Transverse colon (tissue), 4 donors: ENCODE measurements around the gene DROSHA. TPM values are rescaled to one million over a fixed set of nuclear protein-coding genes. Genes with fewer than 3 reads are reported as not detected.

Experiments used
- DNase-seq: peaks from one replicate; pipeline ENCODE4 v3.0.0-alpha.2; 2019
- H3K27ac ChIP-seq, 4 donors: fragments of 200-600 bp; sonication (generic); 2 replicates each; pipeline ENCODE4 v1.5.1; 2016 to 2018; ENCODE audit warnings: inconsistent platforms in 4 of 4
- H3K27me3 ChIP-seq: fragments of 200-600 bp; sonication (generic); 2 replicates; pipeline ENCODE4 v1.5.1; 2017; ENCODE audit warnings: inconsistent platforms
- H3K36me3 ChIP-seq, 4 donors: fragments of 200-600 bp; sonication (generic); 2 replicates each; pipeline ENCODE4 v1.5.1; 2017 to 2019; ENCODE audit warnings: inconsistent platforms in 4 of 4
- H3K4me1 ChIP-seq, 4 donors: fragments of 200-600 bp; sonication (generic); 2 replicates each; pipeline ENCODE4 v1.5.1; 2017 to 2020; ENCODE audit warnings: inconsistent platforms in 4 of 4
- H3K4me3 ChIP-seq, 4 donors: fragments of 200-600 bp; sonication (generic); 1 replicate in 1 of 4; 2 replicates in 3 of 4; pipeline versions ENCODE4 v1.5.1 to v1.6.1; 2017 to 2019; ENCODE audit warnings: inconsistent platforms in 4 of 4
- H3K9me3 ChIP-seq, 2 donors: fragments of 200-600 bp; sonication (generic); 2 replicates each; pipeline ENCODE4 v1.5.1; 2017 to 2019; ENCODE audit warnings: inconsistent platforms in 2 of 2
- CTCF ChIP-seq, 5 experiments: fragments of 200-600 bp in 3 of 5; fragments of 450-650 bp in 2 of 5; sonication (generic) in 3 of 5; IDR thresholded peaks; 1 replicate in 2 of 5; 2 replicates in 3 of 5; pipeline ENCODE4 v1.5.1; 2016 to 2017; ENCODE audit warnings: antibody characterized with exemption in 5 of 5, inconsistent platforms in 3 of 5, mild to moderate bottlenecking in 2 of 5, moderate library complexity in 1 of 5
- EP300 ChIP-seq: sonication (generic); formaldehyde crosslinking; IDR thresholded peaks from one replicate; pipeline ENCODE4 v1.6.1; 2017; ENCODE audit warnings: antibody characterized with exemption, low read depth
- POLR2A ChIP-seq: fragments of 450-650 bp; IDR thresholded peaks from one replicate; pipeline ENCODE4 v1.6.1; 2016; ENCODE audit warnings: antibody characterized with exemption, mild to moderate bottlenecking, moderate library complexity
- POLR2AphosphoS5 ChIP-seq, 3 donors: sonication (generic); formaldehyde crosslinking; IDR thresholded peaks; one replicate each; pipeline ENCODE4 v1.6.1; 2016; ENCODE audit warnings: antibody characterized with exemption in 3 of 3
- WGBS, 2 donors: methylation state at CpG; one replicate each; pipeline ENCODE4 v1.1.5; 2018; ENCODE audit warnings: low coverage in 1 of 2; 5-methylcytosine and 5-hydroxymethylcytosine counted together
- in situ Hi-C, 4 donors: fragments of 200-750 bp; cut with MboI; loops; one replicate each; pipeline versions ENCODE4 v1.15.0 to v1.15.1; 2017; ENCODE audit warnings: low sequenced_read_pairs in 3 of 4, low pct_ligation_motif_present in 1 of 4, low pct_unique_long_range_greater_than_20kb in 1 of 4
- intact Hi-C: fragments of 100-400 bp; cut with DNase I; formaldehyde crosslinking; loops from one replicate; pipeline ENCODE4 v1.15.1; 2023; ENCODE audit warnings: low total_unique reads
- total RNA-seq, 4 donors: library from RNA; depleted of rRNA; stranded (reverse); fragments of >200 nt; gene quantifications; one replicate each; pipeline ENCODE4 v1.1.0, GENCODE V29; 2016

The DROSHA gene
- total RNA-seq, 4 donors from 2014 or later = 32.2 to 503 (median 47.4) TPM

GRCh38 chr5:31464081-31464480 is 67.8 kb downstream of the DROSHA start:
- no peak overlapping the region for H3K4me3 ChIP-seq
- intact Hi-C loops (no loop called here), in situ Hi-C loops (no loop called here)
- 84 to 93% methylated on average over 4 of the region's 4 CpGs for WGBS, 2 donors
- no peaks in the 10 kb centered on the region for H3K4me1 ChIP-seq
- H3K27me3 ChIP-seq = no peaks in the 10 kb centered on the region
- no peaks in the 10 kb centered on the region for H3K9me3 ChIP-seq
- no peak overlapping the region for H3K27ac ChIP-seq
- peaks cover 0 to 72% (median 5%) of the 10 kb centered on the region in 4 donors for H3K36me3 ChIP-seq
- TF ChIP-seq EP300 (no peak), POLR2A (no peak), POLR2AphosphoS5 (IDR thresholded peaks at IDR 0.05) (no peak), CTCF (IDR thresholded peaks at IDR 0.05) (no peak)
- no peak for DNase-seq

GRCh38 chr5:31463351-31463750 is 68.5 kb downstream of the DROSHA start:
- H3K9me3 ChIP-seq = no peaks in the 10 kb centered on the region
- peaks cover 0 to 79% (median 5%) of the 10 kb centered on the region in 4 donors for H3K36me3 ChIP-seq
- H3K4me1 ChIP-seq = no peaks in the 10 kb centered on the region
- WGBS, 2 donors = 90 to 95% methylated on average over 2 of the region's 2 CpGs
- H3K4me3 ChIP-seq = no peak overlapping the region
- intact Hi-C loops (no loop called here), in situ Hi-C loops (no loop called here)
- no peak overlapping the region for H3K27ac ChIP-seq
- DNase-seq = no peak
- no peaks in the 10 kb centered on the region for H3K27me3 ChIP-seq
- no peak for TF ChIP-seq POLR2AphosphoS5 (IDR thresholded peaks at IDR 0.05)

- H3K4me3 ChIP-seq = no peak overlapping the region
- H3K9me3 ChIP-seq = peaks cover 8 to 11% of the 10 kb centered on the region in 2 donors
- peaks cover 0 to 70% (median 14%) of the 10 kb centered on the region in 4 donors for H3K36me3 ChIP-seq
- in situ Hi-C loops (no loop called here), intact Hi-C loops (no loop called here)
- DNase-seq = no peak
- H3K27ac ChIP-seq = no peak overlapping the region
- 96 to 99% methylated on average over 3 of the region's 3 CpGs for WGBS, 2 donors
- TF ChIP-seq EP300 (no peak), CTCF (IDR thresholded peaks at IDR 0.05) (no peak), POLR2AphosphoS5 (IDR thresholded peaks at IDR 0.05) (no peak), POLR2A (no peak)
- no peaks in the 10 kb centered on the region for H3K27me3 ChIP-seq
- H3K4me1 ChIP-seq = no peaks in the 10 kb centered on the region
These were observed 72.3 kb downstream of the DROSHA start for GRCh38 chr5:31459594-31459993.

- Histone ChIP-seq H3K9me3 (peaks cover 8 to 11% of the 10 kb centered on the region in 2 donors), H3K27ac (no peak overlapping the region), H3K27me3 (no peaks in the 10 kb centered on the region), H3K36me3 (peaks cover 0 to 53% (median 10%) of the 10 kb centered on the region in 4 donors), H3K4me3 (no peak overlapping the region), H3K4me1 (no peaks in the 10 kb centered on the region)
- DNase-seq = no peak
- WGBS, 2 donors = 97 to 100% methylated on average over 2 of the region's 2 CpGs
- TF ChIP-seq POLR2A (no peak), POLR2AphosphoS5 (IDR thresholded peaks at IDR 0.05) (no peak)
- in situ Hi-C loops (no loop called here), intact Hi-C loops (no loop called here)
These were observed 76.7 kb downstream of the DROSHA start for GRCh38 chr5:31455172-31455571.

GRCh38 chr5:31453522-31453921 is 78.4 kb downstream of the DROSHA start:
- H3K4me1 ChIP-seq = no peaks in the 10 kb centered on the region
- in situ Hi-C loops = no loop called here
- H3K36me3 ChIP-seq = peaks cover 0 to 53% (median 15%) of the 10 kb centered on the region in 4 donors
- no peaks in the 10 kb centered on the region for H3K27me3 ChIP-seq
- TF ChIP-seq EP300 = no peak
- TF ChIP-seq CTCF (IDR thresholded peaks at IDR 0.05) = no peak
- TF ChIP-seq POLR2AphosphoS5 (IDR thresholded peaks at IDR 0.05) = no peak
- no peak for TF ChIP-seq POLR2A
- no peak overlapping the region for H3K27ac ChIP-seq
- H3K9me3 ChIP-seq = peaks cover 8 to 11% of the 10 kb centered on the region in 2 donors
- DNase-seq = no peak
- H3K4me3 ChIP-seq = no peak overlapping the region
- intact Hi-C loops = no loop called here
- 91 to 97% methylated on average over 2 of the region's 2 CpGs for WGBS, 2 donors
